DOHH2 (cell line): ENCODE results near the gene GPX7.

ENCODE experiments used
- EZH2phosphoT487 ChIP-seq: fragments of 200-600 bp; sonication (generic); IDR thresholded peaks from 2 replicates; pipeline ENCODE4 v1.6.1; 2017; ENCODE audit warnings: borderline replicate concordance, mild to moderate bottlenecking, antibody characterized with exemption, low read length, moderate library complexity, mixed read lengths
- TF ChIP-seq, protein P1 (sequence below): fragments of 200-600 bp; sonication (generic); IDR thresholded peaks from one replicate; pipeline ENCODE4 v1.5.1; 2014; ENCODE audit warnings: antibody characterized with exemption, mild to moderate bottlenecking, low read depth, low read length; ENCODE audit not compliant: poor library complexity, severe bottlenecking

GRCh38 chr1:52654063-52654462, 51.9 kb downstream of the GPX7 start:
- TF ChIP-seq, protein P1, sequence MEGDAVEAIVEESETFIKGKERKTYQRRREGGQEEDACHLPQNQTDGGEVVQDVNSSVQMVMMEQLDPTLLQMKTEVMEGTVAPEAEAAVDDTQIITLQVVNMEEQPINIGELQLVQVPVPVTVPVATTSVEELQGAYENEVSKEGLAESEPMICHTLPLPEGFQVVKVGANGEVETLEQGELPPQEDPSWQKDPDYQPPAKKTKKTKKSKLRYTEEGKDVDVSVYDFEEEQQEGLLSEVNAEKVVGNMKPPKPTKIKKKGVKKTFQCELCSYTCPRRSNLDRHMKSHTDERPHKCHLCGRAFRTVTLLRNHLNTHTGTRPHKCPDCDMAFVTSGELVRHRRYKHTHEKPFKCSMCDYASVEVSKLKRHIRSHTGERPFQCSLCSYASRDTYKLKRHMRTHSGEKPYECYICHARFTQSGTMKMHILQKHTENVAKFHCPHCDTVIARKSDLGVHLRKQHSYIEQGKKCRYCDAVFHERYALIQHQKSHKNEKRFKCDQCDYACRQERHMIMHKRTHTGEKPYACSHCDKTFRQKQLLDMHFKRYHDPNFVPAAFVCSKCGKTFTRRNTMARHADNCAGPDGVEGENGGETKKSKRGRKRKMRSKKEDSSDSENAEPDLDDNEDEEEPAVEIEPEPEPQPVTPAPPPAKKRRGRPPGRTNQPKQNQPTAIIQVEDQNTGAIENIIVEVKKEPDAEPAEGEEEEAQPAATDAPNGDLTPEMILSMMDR, result no peak
- TF ChIP-seq EZH2phosphoT487, result no peak
